ENCODE measurements around the gene FOXL1.
"Not testable (repeated sequence)": the region's sequence is repeated elsewhere in the genome, so short reads cannot be mapped to it uniquely, and the experiment has no call there.

FOXL1 gene

DNA sequence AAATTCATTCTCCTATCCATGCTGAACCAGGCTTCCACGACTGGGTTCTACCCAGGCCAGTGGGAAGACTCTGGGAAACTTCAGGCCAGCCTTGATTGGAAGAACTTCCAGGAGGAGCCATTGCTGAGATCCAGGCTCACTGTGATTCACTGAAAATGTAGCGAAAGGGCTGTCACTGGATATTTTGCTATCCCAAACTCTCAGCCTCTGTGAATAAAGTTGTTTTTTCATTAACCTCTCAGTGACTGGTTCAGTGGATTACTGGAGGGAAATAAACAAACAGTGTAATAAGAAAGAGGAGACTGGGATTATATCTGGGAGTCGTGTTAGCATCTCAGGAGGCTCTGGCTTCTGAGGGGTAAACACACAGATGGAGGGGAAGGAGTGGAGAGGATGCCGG lies 3.1 kb downstream of the FOXL1 start:
- FAIRE-seq: no peak

DNA sequence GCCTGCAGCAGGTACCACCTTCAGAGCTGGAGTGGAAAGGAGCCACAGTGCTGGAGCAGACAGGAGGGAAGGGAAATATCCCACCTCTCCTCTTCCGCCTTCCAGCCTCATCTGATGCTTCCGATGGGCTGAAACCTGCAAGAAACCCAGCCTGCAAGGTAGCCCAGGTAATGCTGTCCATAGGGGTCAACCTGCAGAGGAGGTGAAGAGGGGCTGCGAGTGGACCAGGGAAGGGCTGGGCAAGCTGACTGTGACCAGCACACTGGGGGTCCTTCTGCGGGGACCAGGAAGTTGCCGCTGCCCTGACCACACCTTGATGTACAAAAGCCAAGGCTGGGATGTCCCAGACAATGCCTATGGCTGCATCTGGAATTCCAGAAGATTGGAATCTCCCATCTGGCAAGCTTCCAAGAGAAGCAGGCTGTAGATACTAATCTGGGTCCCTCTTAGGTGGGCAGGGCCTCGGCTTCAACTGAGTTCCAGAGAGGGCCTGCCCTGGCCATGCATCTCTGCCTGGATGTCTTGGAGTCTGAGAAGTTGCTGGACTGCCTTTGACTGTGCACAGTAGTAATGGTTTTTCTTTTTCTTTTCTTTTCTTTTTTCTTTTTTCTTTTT lies 5.8 kb downstream of the FOXL1 start:
- FAIRE-seq: no peak

DNA sequence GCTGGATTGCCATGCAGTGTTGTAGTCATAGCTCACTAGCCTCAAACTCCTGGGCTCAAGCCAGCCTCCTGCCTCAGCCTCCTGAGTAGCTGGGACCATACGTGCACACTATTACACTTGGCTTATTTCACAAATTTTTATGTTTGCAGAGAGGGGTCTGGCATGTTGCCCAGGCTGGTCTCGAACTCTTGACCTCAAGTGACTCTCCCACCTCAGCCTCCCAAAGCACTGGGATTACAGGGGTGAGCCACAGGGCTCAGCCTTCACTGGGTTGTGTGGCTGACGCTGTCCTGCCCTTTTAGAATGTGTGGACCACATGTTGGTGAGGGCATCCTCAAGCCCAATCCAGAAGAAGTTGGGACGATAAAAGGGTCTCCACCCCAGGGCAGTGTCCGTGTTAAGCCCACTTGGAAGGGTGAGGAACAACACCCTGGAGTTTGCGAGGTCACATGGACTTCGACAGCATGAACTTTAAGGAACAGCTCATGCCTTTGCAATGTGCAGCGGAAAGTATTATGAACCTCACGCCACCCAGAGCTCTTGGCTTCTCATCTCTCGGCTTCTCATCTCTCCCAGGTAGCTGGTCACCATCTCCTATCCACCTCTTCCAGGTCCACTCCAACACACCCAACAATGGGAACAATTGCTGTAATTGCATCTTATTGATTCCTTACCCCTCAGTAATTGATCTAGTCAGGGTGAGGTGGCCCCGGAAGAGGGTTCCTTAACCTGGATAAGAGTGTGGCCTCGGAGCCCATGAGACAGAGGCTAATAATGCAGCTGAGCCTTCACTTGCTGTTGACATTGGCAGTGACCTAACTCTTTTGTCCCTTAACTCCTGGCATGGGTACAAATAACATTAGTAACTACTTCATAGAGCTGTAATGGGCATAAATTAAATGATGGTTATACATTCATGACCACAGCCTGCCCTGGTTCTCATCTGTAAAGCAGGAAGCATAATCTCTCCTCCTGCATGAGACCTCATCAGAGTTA lies 6.7 kb downstream of the FOXL1 start:
- FAIRE-seq: no peak

DNA sequence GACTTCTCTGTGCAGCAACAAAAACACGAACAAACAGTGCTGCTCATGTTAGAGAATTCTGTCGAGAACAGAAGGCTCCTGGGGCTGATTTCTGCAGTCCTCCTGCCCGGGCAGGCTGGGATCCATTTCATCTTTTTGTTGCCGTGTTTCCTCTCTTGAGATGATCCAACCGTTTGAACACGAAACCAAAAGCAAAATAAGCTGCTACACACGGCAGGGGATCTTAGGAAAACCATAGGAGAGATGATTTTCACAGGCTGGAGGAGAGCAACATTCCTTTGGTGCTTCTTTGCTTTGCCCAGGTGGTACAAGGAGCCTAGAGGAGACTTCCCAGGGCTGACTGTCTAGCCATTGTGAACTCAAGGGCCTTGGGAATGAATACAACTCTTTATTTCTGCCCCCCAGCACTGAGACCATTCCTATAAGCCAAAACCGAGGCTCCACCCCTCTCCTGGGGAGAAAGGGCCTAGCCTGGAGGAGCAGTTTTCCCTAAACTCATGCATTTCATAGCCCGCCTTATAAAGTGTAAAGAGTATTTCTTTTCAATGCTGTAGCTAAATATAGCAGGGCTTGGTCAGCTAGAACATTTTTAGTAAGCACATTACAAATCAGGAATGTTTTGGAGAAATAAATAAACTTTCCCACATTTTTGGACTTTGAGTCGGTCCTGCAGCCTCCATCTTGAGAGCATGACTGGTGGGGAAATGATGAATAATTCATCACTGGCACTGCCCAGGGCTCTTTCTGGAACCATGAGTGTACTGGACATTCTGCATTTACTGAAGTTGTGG lies 7.7 kb downstream of the FOXL1 start:
- no peak for FAIRE-seq

DNA sequence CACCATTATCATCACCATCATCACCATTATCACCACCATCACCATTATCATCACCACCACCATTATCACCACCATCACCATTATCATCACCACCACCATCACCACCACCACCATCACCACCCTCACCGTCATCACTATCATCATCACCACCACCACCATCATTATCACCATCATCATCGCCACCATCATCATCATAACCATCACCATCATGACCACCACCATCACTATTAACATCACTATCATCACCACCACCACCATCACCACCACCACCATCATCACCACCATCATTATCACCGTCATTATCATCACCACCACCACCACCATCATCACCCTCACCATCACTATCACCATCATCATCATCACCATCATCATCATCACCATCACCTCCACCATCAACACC lies 9.1 kb downstream of the FOXL1 start:
- FAIRE-seq: no peak

DNA sequence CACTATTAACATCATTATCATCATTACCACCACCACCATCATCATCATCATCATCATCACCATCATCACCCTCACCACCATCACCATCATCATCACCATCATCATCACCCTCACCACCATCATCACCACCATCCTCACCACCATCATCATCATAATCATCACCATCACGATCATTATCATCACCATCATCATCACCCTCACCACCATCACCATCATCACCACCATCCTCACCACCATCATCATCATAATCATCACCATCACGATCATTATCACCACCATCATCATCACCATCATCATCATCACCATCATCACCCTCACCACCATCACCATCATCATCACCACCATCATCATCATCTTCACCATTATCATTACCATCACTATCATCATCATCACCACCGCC lies 9.6 kb downstream of the FOXL1 start:
- not testable (repeated sequence) for FAIRE-seq

DNA sequence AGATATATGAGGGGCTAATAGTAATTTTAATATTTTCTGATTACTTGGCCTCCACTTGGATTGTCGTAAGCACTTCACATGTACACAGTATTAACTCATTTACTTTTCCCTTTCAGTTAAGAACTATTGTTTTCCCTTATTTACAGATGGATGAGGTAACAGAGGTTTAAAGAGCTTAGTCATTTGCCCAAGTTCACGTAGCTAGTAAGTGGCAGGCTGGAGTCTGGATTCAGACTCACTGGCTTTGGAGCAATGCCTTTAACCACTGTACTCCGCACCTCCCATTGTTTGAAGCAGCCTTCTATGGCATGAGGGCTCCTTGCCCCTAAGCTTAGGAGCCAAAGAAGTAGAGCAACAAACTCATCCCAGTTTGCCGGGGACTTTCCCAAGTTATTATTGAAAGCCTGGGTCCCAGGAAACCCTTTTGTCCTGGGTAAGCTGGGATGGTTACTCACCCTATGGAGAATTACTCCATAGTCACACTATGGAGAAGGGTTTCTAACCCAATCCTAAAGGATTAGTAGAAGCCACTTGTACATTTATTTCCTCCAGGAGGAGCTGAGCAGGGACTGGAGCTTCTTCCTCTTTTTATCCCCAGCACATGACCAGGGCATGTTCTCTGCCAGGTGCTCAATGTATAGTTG lies 12.3 kb downstream of the FOXL1 start:
- no peak for FAIRE-seq

DNA sequence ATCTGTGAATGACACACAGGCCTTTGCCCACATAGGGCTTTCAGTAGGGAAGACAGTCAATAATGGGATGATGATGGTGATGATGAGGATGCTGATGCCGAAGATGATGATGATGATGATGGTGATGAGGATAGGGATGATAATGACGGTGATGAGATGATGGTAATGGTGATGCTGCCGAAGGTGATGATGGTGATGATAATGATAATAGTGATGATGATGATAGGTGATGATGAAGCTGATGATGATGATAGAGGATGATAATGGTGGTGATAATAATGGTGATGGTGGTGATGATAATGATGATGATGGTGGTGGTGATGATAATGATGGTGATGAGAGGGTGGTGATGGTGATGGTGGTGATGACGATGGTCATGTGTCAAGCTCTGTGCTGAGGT lies 12.9 kb downstream of the FOXL1 start:
- FAIRE-seq: no peak

DNA sequence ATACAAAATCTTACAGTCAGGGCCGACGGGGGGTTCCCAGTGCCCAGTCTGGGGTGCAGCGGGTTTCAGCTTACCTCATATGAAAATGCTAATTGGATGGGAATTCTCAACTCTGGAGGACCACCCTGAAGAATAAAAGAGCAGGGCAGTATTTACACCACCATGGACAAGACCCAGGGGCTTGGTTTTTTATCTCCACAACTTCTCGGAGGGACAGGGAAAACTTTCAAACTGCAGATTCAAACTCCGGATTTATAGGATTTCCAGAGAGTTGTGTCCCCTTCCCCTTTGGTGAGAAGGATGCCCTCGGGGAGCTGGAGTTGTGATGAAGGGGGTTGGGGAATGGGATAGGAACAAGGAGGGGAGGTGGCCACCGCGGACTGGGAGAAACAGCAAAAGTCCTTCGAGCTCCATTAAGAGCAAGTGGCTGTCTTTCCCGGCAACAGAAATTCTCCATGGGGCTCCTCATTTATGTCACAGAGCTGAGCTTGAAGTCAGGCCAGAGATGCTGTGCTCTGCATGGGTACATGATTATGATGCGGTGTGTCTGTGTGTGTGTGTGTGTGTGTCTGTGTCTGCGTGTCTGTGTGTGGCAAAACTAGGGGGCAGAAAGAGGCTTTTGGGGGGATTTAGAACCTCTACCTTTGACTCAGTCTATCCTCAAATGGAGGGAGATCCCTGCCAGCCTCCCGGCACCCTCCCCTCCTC lies 15.7 kb downstream of the FOXL1 start:
- no peak for FAIRE-seq

DNA sequence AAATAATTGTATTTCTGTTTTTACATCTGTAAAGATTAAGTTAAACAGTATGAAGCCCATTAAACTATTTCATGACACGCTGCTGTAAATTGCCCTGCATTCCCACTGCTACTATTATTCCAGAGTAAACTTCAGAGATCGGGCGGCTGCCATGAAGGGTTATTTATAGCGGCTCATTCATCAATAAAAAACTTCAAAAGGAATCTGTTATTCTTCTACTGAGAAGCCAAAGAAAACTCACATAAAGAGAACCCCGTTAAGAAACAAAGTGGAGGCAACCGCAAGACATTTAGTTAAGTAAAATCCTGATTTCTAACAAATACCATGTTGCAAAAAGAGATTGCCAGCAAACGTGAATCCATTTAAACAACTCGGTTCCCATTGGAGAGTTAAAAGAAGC lies 16.4 kb downstream of the FOXL1 start:
- FAIRE-seq: no peak

DNA sequence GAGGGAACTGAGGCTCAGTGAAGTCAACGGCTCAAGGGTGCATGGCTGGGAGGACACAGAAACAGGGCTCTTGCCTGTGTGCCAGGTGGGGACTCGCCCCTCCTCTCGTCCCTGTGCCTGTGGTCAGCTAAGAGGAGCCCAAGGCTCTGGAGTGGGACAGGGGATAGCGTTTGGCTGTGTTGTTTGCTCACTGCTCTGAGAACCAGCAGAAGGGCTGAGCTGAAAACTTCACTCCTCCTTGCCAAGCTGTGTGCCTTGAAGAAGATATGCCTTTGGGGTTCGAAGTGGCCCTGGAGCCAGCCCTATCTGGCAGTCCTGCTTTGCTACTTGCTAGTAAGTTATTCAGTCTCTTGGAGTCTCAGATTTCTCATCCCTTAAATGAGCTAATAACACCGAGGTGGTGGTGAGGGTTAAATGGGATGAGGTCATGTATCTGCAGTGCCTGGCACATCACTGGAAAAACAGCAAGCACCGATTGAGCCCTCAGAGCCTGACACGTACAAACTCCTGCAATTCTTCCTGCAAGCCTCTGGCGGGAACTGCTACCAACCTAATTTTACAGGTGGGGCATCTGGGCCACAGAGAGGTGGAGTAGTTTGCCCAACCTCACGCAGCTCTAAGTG lies 17.7 kb downstream of the FOXL1 start:
- no peak for FAIRE-seq

DNA sequence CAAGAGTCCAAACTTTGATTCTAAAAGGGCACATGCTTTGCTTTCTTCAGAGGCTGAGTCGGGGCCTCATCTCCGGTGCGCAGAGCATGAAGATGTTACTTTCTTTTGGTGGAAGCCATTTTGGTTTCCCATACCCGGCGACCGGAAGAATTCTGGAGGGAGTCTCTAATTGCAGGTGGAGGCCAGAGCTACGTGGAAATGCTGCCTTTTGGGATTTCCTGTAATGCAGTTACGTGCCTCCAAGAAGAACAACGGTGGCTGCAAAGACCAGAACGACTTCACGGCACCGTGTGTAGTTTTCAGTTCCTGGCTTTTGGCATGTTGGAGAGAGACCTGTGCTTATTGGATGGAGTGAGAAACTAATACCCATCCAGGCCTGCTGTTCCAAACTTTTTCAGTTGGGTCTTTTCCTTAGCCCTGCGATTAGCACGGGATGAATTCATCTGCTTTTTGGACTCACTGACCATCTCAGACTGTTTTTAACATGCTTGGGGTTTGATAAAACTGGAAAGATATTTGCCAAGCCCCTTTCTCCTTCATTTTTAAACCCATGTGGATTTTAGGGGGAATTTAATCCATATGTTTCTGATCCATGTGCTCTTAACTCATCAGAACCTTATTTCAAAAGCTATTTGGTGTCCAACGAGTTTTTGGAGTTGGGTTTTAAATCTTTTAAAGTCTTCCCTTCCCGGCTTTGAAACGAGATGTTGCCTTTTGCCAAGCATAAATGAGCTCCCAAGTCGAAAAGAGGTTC lies 19.0 kb downstream of the FOXL1 start:
- FAIRE-seq: no peak

DNA sequence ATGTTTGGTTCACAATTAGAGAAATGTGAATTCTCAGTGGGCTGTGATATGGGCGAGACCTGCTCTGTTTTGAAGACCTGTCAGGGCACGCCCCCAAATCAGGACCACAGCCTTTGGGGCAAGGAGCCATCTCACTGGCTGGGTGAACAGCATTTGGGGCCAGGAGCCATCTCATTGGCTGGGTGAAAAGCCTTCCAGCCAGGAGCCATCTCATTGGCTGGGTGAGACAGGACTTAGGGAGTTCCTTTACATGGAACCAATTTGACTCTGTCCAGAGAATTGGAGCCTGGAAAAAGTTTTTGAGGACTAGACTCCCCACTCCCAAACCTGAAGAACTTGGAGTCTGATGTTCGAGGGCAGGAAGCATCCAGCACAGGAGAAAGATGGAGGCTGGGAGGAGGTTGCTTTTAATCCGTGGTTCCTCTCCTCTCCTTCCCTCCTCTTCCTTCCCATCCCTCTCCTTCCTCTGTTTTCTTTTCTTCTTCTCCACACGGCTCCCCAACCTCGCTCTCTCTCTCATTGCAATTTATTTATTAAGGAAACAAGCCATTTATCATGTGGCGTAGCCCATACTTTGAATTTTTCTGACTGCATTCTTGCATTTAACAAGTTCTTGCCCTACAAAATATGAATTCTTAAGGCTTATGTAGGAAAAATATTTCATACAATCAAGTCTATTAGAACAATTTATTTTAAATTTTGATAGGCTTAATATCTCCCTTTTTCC lies 19.7 kb downstream of the FOXL1 start:
- no peak for FAIRE-seq

DNA sequence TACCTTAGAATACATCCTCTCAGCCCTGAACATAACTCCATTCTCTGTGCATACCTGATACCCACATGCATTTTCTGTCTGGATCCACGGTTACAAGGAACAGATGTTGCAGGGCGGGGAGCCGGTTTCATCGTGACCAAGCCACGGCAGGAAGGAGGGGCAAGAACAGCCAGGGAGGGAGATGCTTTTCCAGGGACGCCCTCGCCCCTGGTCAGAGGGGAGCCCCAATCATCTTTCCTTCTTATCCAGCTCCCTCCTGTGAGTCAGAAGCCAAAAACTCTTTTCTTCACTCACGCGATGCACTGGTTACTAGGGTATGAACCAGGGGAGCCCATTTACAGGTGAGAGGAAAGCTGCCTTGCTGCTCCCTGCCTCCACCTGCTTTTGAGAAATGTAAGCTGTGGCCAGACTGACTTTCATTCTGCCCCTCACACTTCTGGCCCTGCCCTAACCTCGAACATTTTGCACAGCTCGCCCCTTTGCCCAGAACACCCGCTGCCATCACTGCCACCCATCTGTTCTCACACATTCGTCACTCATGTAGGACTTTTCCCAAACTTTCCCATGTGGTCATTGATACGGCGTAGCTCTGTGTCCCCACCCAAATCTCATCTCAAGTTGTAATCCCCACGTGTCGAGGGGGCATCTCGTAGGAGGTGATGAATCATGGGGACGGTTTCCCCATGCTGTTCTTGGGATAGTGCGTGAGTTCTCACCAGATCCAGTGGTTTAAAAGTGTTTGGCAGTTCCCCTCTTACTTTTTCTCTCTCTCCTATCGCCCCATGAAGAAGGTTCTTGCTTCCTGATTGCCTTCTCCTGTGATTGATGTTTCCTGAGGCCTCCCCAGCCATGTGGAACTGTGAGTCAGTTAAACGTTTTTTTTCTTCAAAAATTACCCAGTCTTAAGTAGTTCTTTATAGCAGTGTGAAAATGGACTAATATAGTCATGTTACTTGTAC lies 20.5 kb downstream of the FOXL1 start:
- no peak for FAIRE-seq

DNA sequence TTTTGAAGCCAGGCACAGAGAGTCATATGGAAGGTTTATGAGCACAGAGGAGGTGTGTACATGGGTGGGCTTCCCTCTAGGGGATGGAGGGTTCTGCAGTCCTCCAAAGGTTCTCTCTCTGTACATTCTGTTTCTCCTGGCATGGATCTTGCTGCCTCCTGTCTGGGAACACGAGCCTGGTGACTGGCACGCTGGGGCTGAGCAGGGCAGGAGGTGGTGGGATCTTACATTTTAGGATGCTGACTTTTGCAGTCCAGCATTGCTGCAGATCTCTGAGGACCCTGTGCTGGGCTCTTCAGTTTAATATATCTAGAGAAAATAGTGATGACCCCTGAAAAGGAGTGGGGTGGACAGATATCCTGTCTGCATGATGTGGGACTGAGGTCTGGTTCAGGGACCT lies 23.0 kb downstream of the FOXL1 start:
- no peak for FAIRE-seq

DNA sequence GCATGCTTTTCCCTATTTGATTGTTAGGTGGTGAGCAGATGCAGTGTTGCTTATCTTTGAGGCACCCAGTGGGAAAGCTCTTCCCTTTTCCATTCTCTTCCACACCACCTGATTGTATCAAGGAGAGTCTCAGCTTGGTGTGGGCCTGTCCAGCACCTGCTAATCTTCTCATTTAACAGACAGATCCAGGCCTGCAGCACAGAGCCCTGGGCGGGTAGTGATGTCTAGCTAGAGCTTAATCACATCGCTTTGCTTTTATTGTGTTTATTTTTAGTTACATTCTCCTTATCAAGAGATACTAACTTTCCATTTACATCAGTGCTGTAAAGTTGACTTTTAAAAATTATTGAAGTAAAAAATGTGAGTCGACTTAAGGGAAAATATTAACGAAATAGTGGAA lies 24.2 kb downstream of the FOXL1 start:
- no peak for FAIRE-seq

DNA sequence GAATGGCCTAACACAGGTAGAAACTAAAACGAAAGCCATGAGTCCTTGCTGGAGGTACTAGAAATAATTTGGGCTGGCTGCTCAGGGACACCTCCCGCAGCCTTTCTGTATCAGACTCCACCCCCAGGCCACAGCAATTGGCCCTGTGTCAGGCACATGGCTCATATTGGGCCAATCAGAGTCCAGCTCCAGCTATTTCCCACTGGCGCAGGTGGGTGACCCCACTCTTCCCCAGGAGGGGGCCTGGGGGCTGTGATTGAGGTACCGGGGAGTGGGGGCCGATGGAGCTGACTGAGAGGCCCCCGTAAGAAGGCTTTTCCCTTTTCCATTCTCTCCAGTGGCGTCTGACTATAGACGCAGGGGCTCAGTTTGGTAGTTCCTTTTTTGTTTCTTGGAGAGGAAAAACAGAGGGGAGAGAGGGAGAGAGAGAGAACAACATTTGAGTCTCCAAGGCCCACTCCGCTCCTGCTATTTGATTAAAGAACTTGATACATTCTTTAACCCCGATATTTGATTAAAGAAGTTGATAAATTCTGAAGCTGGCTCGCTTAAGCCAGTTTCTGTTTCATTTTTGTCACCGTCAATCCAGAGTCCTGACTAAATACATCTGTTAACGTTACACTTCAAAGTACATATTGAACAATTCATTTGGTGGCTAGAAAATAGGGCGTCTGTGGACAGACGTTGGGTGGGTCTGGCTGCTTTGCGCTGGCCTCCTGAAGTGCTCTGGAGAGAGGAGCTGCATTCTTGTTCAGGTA lies 26.3 kb downstream of the FOXL1 start:
- FAIRE-seq: no peak

DNA sequence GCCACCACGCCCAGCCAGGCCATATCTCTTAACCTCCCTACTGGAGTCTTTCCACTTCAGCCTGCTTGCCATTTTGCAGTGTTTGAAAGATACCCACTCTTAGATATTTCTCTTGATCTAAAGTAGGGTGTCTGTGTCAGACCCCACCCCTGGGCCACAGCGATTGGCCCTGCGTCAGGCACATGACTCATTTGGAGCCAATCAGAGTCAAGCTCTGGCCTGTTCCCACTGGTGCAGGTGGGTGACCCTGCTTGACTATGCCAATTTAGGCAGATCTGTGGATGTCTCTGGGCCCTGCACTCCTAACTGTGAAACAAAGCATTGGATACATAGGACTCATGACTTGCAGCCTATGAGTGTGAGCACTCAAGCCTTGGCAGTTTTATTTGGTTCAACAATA lies 27.6 kb downstream of the FOXL1 start:
- no peak for FAIRE-seq

Data from G401.6 (cell line).